VCaP (cell line): ENCODE measurements around the gene TEX11.
A peak's percentile ranks its signal among the peaks of the same experiment; 100 is the strongest.
"Not testable (repeated sequence)": the region's sequence is repeated elsewhere in the genome, so short reads cannot be mapped to it uniquely, and the experiment has no call there.

Source experiments
- H3K27ac ChIP-seq: fragments of 450-650 bp; 2 replicates; pipeline ENCODE4 v1.5.1; 2017
- CTCF ChIP-seq: fragments of 450-650 bp; conservative IDR thresholded peaks from 2 replicates; pipeline ENCODE4 v1.5.1; 2017; ENCODE audit warnings: mild to moderate bottlenecking, moderate library complexity

TEX11 gene

DNA sequence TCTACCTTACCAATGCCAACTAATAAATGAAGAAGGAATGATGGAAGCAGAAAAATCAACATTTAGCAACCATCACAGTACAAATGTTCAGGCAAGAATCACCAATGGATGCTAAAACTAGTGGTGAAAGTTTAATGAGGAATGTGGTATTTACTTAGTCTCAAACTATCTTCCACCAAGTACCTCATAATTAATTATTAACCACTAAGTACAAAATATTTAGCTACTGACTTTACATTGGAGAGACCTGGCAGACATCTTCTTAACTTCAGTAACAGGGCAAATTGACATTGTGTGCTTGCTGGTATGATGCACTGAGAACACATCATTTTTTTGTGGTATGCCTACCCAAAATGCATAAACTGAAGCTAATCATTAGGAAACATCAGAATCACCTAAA lies 381.5 kb downstream of the TEX11 start:
- peak overlapping the region; percentile 76 for H3K27ac ChIP-seq
- TF ChIP-seq CTCF: no peak

DNA sequence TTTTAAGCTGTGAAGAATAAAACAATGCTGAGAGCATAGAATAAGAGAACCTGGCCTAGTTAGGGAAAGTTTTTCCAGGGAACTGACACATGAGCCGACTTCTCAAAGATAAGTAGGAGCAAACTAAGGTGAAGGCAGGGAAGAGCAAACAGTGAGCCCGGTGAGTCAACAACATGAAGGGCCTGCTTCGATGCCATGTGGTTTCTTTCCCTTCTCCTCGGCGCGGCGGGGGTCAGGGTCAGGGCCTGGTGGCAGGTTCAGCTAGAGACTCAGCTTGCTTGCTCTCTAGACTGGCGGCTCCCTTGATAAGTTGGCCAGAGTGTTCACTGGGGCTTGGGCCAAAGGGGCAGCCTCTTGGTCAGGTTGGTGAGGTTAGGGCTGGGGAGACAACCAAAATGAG lies 382.8 kb downstream of the TEX11 start:
- no peak for TF ChIP-seq CTCF
- H3K27ac ChIP-seq: peak overlapping the region; percentile 76

- not testable (repeated sequence) for H3K27ac ChIP-seq
Measured at GRCh38 chrX:70515692-70516091, 392.8 kb downstream of the TEX11 start.

DNA sequence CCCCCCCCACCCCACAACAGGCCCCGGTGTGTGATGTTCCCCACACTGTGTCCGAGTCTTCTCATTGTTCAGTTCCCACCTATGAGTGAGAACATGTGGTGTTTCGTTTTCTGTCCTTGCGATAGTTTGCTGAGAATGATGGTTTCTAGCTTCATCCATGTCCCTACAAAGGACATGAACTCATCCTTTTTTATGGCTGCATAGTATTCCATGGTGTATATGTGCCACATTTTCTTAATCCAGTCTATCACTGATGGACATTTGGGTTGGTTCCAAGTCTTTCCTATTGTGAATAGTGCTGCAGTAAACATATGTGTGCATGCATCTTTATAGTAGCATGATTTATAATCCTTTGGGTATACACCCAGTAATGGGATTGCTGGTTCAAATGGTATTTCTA lies 393.2 kb downstream of the TEX11 start:
- not testable (repeated sequence) for H3K27ac ChIP-seq

DNA sequence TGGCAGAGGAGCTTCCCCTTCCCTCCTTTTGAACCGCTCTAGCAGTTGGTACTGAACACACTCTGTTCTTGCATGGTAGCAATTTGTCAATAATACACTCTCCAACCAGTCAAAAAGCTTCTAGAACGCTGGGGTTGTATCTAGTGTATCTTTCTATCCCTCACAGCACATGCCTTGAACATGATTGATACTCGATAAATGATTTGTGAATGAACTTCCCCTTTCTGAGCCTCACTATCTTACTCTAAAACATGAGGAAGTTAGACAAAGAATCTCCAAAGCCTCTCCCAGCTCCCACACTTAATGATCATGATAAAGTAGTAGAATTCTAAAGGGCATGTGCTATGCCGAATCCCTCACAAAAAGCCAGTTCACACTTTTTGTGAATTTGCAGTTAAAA lies 399.4 kb downstream of the TEX11 start:
- TF ChIP-seq CTCF: no peak
- H3K27ac ChIP-seq: peak overlapping the region; percentile 29

GRCh38 chrX:70508296-70508911 lies 400.1 kb downstream of the TEX11 start:
- no peak for TF ChIP-seq CTCF
- H3K27ac ChIP-seq: no peak overlapping the region

- TF ChIP-seq CTCF: no peak
- H3K27ac ChIP-seq: no peak overlapping the region
Measured at GRCh38 chrX:70505451-70505841, 403.1 kb downstream of the TEX11 start.

- no peak overlapping the region for H3K27ac ChIP-seq
- TF ChIP-seq CTCF: no peak
Measured at GRCh38 chrX:70504772-70505450, 403.6 kb downstream of the TEX11 start.
